Thyroid gland (tissue), 4 donors: ENCODE data around the gene ZDHHC22. TPM values are rescaled to one million over a fixed set of nuclear protein-coding genes. Genes with fewer than 3 reads are reported as not detected.
A peak's percentile ranks its signal among the peaks of the same experiment; 100 is the strongest.

Experiments
- DNase-seq, 2 donors: peaks; one replicate each; pipeline ENCODE4 v3.0.0-alpha.2; 2019
- H3K27ac ChIP-seq, 3 donors: fragments of 200-600 bp; sonication (generic); 1 replicate in 2 of 3; 2 replicates in 1 of 3; pipeline ENCODE4 v1.5.1; 2016 to 2019; ENCODE audit warnings: mild to moderate bottlenecking in 1 of 3, moderate library complexity in 1 of 3
- H3K27me3 ChIP-seq: fragments of 200-600 bp; sonication (generic); one replicate; pipeline ENCODE4 v1.5.1; 2019
- H3K36me3 ChIP-seq, 2 donors: fragments of 200-600 bp; sonication (generic); one replicate each; pipeline ENCODE4 v1.5.1; 2016 to 2019
- H3K4me1 ChIP-seq, 2 donors: fragments of 200-600 bp; sonication (generic); one replicate each; pipeline ENCODE4 v1.5.1; 2017 to 2019
- H3K4me3 ChIP-seq, 3 donors: fragments of 200-600 bp; sonication (generic); replicated peaks in 1 of 3; 1 replicate in 2 of 3; 2 replicates in 1 of 3; pipeline ENCODE4 v1.5.1; 2016; ENCODE audit warnings: mild to moderate bottlenecking in 1 of 3
- H3K9me3 ChIP-seq: fragments of 200-600 bp; sonication (generic); one replicate; pipeline ENCODE4 v1.5.1; 2017
- CTCF ChIP-seq, 6 experiments: fragments of 200-600 bp in 3 of 6; fragments of 450-650 bp in 3 of 6; sonication (generic) in 3 of 6; IDR thresholded peaks; one replicate each; pipeline ENCODE4 v1.5.1; 2016 to 2019; ENCODE audit warnings: antibody characterized with exemption in 6 of 6, mild to moderate bottlenecking in 2 of 6, inconsistent platforms in 1 of 6, moderate library complexity in 1 of 6
- POLR2A ChIP-seq, 2 donors: fragments of 450-650 bp; IDR thresholded peaks; one replicate each; pipeline ENCODE4 v1.6.1; 2017; ENCODE audit warnings: antibody characterized with exemption in 2 of 2, mild to moderate bottlenecking in 2 of 2, moderate library complexity in 1 of 2
- WGBS, 2 donors: methylation state at CpG; one replicate each; pipeline ENCODE4 v1.1.5; 2017; 5-methylcytosine and 5-hydroxymethylcytosine counted together
- intact Hi-C: fragments of 100-400 bp; cut with DNase I; formaldehyde crosslinking; loops from one replicate; pipeline ENCODE4 v1.15.1; 2023
- total RNA-seq, 4 donors: library from RNA; depleted of rRNA; stranded (reverse); fragments of >200 nt; gene quantifications; one replicate each; pipeline ENCODE4 v1.2.3, GENCODE V29; 2016

ZDHHC22 gene
- total RNA-seq, 4 donors from 2014 or later: not detected

DNA sequence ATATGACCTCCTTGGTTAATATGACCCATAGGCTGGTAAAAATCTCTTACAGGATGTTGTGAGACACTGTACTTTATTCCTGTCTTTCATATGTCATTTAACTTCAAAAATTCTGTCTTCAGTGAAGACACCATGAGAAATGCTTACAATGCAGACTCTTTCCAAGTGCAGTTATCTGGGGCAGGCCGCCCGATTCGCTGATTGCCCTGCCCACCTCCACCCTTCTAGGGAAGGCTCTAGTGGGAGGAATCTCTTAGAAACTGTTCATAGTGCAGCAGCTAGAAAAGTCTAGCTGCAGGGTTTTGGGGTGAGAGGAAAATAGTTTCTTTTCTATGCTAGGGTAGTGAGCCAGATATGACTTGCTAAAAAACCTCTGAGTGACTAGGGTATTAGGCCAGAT, 58.5 kb downstream of the ZDHHC22 start:
- WGBS, 2 donors: 44 to 65% methylated on average over 3 of the region's 3 CpGs
- no peak for DNase-seq
- peak overlapping the region in 2 of 3 donors; percentile 33 to 90 for H3K27ac ChIP-seq
- H3K36me3 ChIP-seq: no peaks in the 10 kb centered on the region
- no peak overlapping the region for H3K4me3 ChIP-seq
- H3K4me1 ChIP-seq: peaks cover 12 to 37% of the 10 kb centered on the region in 2 donors
- TF ChIP-seq CTCF (IDR thresholded peaks at IDR 0.05) (no peak), POLR2A (IDR thresholded peaks at IDR 0.05) (no peak)
- no peaks in the 10 kb centered on the region for H3K27me3 ChIP-seq
- intact Hi-C loops: no loop called here
- H3K9me3 ChIP-seq: no peaks in the 10 kb centered on the region

- Histone ChIP-seq H3K27me3 (no peaks in the 10 kb centered on the region), H3K9me3 (no peaks in the 10 kb centered on the region), H3K27ac (peak overlapping the region in 2 of 3 donors; percentile 33 to 90), H3K36me3 (no peaks in the 10 kb centered on the region), H3K4me1 (peaks cover 7 to 35% of the 10 kb centered on the region in 2 donors), H3K4me3 (no peak overlapping the region)
- 80 to 90% methylated on average over 3 of the region's 3 CpGs for WGBS, 2 donors
- TF ChIP-seq CTCF (IDR thresholded peaks at IDR 0.05) (no peak), POLR2A (IDR thresholded peaks at IDR 0.05) (no peak)
- no peak for DNase-seq
- intact Hi-C loops: no loop called here
These were observed 59.2 kb downstream of the ZDHHC22 start for GRCh38 chr14:77082356-77082755.

Other genes starting within 250 kb of the ZDHHC22 start
- gene IRF2BPL, start 113.1 kb downstream of the ZDHHC22 start, total RNA-seq: 100 to 1,000 TPM in 1 of 4 donors, 10 to 100 TPM in 3; 43.9 to 103 (median 78.4) TPM
- 10 to 100 TPM; 37.6 to 59.5 (median 44.6) TPM for gene CIPC, start 43.5 kb downstream of the ZDHHC22 start, total RNA-seq
- gene TMEM63C, start 40.0 kb upstream of the ZDHHC22 start, total RNA-seq: 1 to 10 TPM in 1 of 4 donors, under 1 TPM in 3; 0.13 to 4.1 (median 0.54) TPM
- gene NGB, start 129.4 kb upstream of the ZDHHC22 start, total RNA-seq: not detected
- 10 to 100 TPM; 19.1 to 36.4 (median 25.7) TPM for gene POMT2, start 179.1 kb upstream of the ZDHHC22 start, total RNA-seq
- 10 to 100 TPM; 18.0 to 50.1 (median 35.6) TPM for gene GSTZ1, start 179.2 kb upstream of the ZDHHC22 start, total RNA-seq
- gene TMED8, start 235.3 kb upstream of the ZDHHC22 start, total RNA-seq: 10 to 100 TPM; 20.9 to 33.3 (median 28.8) TPM
- 1 to 10 TPM; 4.8 to 9.5 (median 7.3) TPM for gene SAMD15, start 235.6 kb upstream of the ZDHHC22 start, total RNA-seq